ENCODE measurements around the gene GFOD1.

DNA sequence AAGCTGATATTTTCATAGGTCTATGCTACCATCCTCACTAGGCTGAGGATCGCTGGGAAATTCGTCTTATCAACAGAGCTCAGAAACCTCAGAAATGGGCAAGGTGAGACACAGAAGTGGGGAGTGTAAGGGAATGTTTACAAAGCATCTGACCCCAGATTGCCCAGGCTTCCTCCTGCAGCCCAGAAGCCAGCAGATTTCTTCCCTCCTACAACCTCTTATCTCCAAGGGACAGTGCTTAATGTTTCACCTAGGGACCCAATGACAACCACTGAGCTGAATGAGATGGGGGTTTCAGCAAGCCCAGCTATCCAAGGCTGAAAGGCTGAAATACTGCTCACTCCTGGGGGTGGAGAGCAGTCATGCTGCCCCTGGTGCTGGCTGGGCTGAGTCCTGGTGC lies 106.6 kb downstream of the GFOD1 start:
- TF ChIP-seq, protein P1, sequence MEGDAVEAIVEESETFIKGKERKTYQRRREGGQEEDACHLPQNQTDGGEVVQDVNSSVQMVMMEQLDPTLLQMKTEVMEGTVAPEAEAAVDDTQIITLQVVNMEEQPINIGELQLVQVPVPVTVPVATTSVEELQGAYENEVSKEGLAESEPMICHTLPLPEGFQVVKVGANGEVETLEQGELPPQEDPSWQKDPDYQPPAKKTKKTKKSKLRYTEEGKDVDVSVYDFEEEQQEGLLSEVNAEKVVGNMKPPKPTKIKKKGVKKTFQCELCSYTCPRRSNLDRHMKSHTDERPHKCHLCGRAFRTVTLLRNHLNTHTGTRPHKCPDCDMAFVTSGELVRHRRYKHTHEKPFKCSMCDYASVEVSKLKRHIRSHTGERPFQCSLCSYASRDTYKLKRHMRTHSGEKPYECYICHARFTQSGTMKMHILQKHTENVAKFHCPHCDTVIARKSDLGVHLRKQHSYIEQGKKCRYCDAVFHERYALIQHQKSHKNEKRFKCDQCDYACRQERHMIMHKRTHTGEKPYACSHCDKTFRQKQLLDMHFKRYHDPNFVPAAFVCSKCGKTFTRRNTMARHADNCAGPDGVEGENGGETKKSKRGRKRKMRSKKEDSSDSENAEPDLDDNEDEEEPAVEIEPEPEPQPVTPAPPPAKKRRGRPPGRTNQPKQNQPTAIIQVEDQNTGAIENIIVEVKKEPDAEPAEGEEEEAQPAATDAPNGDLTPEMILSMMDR (IDR thresholded peaks at IDR 0.05): no peak
- TF ChIP-seq POLR2A (IDR thresholded peaks at IDR 0.05): no peak
